ENCODE data around the gene TM7SF2.
"Not testable (repeated sequence)": the region's sequence is repeated elsewhere in the genome, so short reads cannot be mapped to it uniquely, and the experiment has no call there.

TM7SF2 gene

DNA sequence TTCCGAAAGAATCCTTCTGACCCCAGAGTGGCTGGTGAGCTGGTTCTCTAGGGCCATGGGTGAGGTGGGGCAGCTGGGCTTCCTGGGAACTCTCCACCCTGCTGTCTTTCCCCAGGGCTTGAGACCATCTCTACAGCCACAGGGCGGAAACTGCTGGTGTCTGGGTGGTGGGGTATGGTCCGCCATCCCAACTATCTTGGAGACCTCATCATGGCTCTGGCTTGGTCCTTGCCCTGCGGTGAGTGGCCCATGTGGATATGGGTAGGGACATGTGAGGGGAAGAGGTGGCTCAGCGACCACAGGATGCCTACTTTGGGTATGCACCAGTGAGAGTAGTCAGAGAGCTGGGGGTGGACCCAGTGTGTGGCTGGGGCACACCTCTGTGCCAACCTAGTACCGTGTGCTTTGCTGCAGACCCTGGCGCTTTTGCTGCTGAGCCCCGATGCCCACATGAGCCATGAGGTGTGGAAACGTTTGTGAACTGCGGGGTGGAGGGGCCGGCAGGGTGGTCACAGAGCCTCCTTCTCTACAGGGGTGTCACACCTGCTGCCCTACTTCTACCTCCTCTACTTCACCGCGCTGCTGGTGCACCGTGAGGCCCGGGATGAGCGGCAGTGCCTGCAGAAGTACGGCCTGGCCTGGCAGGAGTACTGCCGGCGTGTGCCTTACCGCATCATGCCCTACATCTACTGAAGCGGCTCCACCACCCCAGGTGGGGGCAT, 3.9 kb downstream of the TM7SF2 start:
- DNase-seq = no peak

DNA sequence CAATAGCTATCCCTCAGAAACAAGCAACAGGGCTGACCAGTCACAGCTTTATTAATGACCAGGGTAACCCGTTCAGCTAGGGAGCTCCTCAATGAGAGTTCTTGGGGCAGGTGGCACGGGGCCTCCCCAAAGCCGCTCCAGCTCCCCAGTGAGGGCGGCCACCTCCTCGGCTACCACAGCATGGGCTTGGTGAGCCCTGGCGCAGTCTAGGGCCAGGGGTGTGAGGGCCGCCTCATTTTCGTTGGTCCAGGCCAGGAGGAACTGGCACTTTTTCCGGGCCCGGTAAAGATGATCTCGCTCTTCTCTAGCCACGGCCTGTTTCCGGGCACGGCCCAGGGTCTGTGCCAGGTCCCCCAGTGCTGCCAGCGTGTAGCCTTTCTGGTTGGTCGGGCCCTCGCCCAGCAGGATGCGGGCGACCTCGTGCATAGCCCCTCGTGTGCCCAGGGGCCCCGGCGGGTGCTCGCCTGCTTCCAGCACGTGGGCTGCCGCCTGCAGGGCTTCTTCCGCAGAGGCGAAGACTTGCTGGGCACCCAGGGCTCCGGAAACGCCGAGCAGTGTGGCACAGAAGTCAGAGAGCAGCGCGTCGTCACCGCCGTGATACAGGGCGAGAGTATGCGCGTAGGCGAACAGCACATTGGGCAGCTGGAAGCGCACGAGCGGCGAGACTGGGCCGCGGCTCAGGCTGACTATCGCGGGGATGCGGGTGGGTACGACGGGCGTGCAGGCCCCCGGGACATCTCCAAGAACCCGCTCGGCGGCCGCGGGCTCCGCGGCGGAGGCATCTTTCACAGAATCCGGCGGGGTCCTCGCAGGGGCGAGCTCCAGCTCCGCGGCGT, 4.9 kb downstream of the TM7SF2 start:
- DNase-seq = no peak

DNA sequence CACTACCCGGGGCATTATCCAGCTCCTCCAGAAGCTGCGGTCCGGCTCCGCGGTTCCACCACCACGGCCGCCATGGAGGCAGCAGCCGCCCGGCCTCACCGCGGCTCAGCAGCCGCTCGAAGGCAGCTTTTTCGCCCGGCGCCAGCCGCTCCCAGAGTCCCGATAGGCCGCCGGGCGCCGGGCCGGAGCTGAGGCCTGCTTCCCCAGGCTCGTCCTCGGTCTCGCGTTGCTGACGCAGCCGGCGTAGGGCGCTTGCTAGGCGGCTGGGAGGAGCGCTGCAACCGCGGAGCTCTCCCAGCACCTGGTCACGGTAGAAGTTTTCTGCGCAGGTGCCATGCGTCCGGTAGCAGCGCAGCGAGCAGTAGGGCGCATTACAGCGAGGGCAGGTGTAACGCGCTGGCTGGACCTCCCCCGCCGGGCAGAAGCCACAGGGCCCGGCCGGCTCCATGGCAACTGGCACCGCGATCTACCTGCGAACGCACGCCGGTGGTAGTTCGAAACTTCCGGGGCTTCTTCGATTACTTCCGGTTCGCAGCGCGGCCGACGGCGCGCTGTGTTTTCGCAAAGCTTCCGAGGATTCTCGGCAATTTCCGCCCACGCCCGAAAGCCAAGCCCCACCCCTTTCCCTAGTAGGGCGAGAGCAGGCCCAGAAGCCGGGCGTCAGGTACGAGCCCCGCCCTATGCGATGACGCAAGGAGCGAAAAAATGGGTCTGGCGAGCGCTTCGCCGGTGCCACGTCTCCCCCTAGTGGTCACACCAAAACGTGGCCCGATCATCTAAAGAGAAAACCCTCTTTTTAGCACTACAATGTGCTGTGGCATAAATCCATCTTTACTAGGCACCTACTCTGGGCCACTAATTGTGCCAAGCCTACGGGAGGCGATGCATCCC, 5.8 kb downstream of the TM7SF2 start, which contains the start of gene ZNHIT2:
TSS of gene ZNHIT2 (minus strand) at position 496 of the 891 bp plus-strand sequence. CDS start at position 448, 48 bp downstream.
- peak; percentile 93 for DNase-seq

DNA sequence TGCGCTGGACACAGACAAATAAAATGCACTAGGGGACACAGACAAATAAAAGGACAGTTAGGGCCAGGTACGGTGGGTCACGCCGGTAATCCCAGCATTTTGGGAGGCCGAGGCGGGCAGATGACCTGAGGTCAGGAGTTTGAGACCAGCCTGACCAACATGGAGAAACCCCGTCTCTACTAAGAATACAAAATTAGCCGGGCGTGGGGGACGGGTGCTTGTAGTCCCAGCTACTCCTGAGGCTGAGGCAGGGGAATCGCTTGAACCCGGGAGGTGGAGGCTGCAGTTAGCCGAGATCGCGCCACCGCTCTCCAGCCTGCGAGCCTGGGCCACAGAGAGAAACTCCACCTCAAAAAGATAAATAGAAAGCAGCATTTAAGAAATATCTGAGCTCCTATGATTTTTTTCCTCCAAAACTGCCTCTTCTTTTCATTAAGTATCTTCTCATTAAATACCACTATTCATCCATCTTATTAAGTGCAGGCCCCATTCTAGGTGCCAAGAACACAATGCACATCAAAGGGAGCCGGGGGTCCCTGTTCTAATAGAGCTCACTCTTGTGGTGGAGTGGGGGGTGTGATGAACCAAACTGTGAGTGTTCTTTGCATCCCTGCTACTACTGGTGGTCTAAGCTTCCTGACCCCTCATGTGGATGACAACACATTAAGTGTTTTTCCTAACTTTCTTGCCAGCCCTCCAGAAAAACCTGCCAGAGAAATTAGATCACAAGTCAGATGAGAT, 6.6 kb downstream of the TM7SF2 start:
- no peak for DNase-seq

DNA sequence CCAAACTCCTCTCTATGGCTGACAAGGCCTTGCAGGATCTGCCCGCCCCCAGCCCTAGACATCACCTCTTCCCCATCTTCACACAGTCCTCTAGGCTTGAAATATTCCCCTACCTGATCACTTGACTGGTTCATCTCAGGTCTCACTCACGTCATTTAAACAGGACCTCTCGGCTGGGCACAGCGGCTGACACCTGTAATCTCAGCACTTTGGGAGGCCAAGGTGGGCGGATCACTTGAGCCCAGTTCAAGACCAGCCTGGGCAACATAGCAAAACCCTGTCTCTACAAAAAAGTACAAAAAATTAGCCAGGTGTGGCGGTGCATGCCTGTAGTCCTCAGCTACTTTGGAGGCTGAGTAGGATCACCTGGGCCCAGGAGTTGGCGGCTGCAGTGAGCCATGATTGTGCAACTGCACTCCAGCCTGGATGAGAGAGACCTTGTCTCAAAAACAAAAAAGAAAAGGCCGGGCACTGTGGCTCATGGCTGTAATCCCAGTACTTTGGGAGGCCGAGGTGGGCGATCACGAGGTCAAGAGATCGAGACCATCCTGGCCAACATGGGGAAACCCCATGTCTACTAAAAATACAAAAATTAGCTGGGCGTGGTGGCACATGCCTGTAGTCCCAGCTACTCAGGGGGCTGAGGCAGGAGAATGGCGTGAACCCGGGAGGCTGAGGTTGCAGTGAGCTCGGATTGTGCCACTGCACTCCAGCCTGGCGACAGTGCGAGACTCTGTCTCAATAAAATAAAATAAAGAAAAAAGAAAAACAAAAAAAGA, 7.4 kb downstream of the TM7SF2 start:
- not testable (repeated sequence) for DNase-seq

DNA sequence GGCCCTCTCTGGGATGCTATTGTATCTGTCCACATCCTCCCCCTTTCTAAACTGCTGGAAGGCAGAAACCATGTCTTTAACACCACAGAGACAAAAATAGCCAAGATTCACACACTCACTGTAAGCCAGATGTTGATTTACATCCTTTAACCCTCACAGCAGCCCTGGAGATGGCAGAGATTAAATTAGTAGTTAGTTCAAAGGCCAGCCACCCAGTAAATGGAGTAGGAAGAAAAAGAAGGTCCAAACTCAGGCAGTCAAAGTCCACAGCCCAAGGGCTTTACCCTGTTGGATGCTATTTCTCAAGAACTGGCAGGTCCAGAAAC, 8.0 kb downstream of the TM7SF2 start:
- DNase-seq = no peak

DNA sequence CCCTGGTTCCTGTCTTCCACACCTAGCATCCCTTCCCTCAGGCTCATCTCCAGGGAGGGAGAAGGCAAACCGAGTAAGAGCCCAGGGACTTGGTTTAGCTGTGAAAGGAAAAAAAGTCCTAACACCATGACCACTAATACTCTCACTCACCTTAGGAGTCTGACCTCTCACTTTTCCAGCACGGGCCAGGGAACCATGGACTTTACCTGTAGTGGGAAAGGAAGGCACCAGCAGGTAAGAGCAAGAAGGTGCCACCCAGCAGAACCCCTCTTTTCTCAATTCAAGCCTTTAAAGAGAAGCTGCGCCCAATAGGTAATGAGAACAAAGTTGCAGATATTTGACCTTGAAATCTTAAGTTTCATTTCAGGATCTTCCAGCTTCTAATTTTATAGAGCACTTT, 9.2 kb downstream of the TM7SF2 start:
- DNase-seq = no peak

DNA sequence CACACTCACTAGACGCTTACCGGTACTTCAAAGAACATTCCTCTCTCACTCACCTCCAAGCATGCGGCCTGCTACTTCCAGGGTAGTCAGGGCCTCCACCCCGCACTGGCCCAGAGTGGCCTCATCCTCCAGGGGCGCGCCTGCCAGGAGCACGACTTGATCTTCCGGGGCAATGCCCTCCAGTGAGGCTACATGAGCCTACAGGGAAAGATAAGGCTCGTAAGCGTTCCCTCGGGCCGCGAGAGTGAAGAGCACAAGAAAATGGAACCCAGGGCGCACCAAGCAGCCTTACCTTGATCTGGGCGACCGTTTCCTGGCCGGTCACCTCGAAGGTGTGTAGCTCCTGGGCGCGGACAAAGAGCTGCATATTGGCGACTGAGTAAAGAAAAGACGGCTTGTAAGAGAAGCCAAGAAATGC, 9.8 kb downstream of the TM7SF2 start:
- DNase-seq = no peak

DNA sequence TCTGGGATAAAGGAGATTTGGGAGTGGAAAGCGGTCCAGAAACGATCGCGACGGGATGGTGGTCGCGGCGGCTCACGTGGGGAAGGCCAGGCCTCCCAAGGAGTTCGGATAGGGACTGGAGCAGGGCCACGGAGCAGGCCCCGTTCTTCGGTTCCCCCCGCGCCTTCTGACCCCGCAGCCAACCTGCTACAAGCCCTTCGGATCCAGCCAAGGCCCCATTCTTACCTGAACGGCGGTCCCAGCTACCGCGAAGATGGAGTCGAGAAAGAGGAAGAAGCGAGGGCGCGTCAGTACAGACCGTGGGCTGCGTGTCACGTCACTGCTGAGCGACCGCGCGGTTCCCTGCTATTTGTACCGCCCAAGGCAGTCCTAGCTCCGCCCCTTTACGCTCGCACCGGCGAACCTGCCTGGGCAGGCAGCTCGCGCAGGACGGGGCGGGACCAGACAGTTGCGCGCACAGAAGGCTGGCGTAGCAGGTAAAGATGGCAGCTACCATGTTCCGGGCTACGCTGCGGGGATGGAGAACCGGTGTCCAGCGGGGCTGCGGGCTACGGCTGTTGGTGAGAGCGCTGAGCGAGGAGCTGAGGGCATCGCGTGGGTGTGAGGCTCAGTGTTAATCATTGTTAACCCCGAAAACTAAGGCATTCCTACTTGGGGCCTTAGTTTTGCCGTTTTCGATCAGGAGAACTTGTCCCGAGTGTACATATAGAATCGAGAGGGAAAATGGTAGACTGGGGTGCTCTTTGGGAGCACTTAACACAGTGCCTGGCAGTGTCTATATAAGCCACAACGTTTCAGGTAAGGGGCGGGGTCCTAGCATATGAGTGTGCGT, 10.4 kb downstream of the TM7SF2 start, which contains the start of the genes FAU and MRPL49:
TSS of gene FAU (minus strand) at position 270 of the 832 bp plus-strand sequence. CDS start 321 bp downstream, outside the sequence.
TSS of gene MRPL49 (plus strand) at position 457 of the 832 bp plus-strand sequence. CDS start at position 483, 26 bp downstream.
- DNase-seq = peak; percentile 96

DNA sequence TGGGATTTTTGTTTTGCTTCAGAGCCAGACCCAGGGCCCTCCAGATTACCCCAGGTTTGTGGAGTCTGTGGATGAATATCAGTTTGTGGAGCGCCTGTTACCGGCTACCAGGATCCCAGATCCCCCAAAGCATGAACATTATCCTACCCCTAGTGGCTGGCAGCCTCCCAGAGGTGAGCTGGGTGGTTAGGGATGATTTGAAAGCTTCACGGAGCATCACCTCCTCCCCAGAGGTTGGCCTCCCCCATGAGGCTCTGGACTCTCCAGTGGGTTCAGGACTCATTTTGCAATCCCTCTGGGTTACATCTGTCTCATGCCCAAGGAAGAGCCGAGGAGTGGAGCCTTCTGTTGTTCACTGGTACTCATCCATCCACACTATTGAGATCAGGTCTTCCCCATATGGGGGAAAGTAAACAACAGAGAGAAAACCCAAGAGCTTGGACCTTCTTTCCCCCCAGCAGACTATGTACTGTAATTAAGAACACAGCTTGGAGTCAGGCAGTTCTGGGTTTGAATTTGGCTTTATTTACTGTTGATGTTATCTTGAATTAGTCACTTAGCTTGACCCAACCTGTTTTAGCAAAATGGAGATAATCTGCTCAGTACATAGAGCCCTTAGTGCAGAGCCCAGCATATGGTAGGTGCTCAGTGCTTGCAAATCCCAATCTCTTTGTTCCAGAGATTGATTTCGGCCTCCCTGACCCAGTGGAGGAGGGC, 13.0 kb downstream of the TM7SF2 start:
- DNase-seq = no peak

DNA sequence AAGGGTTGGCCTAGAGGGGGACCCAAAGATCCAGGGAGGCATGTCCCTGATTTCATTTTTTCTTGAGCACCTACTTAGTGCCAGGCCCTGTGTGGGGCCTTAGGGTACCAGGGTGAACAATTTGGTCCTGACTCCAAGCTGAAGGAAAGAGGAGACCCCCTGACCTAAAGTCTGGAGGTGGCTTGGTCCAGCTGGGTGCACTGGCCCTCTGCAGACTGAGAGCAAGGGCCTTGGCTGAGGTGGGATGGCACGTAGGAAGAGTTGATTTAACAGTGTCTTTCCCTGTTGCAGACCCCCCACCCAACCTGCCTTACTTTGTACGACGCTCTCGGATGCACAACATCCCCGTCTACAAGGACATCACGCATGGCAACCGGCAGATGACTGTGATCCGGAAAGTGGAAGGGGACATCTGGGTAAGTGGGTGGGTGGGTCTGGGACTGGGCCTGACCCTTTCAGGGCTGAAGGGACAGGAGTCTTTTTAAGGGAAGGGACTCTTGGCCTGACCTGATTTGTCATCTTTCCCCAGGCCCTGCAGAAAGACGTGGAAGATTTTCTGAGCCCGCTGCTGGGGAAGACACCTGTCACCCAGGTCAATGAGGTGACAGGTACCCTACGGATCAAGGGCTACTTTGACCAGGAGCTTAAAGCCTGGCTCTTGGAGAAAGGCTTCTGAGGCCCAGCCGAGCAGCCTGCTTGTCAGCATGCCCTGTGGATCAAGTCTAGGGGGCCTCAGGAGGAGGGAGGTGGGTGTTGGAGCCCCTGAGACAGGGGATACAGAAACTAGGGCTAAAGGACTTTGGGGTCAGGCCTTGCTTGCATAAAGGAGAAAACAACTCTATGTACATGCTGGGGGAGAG, 13.8 kb downstream of the TM7SF2 start:
- no peak for DNase-seq

DNA sequence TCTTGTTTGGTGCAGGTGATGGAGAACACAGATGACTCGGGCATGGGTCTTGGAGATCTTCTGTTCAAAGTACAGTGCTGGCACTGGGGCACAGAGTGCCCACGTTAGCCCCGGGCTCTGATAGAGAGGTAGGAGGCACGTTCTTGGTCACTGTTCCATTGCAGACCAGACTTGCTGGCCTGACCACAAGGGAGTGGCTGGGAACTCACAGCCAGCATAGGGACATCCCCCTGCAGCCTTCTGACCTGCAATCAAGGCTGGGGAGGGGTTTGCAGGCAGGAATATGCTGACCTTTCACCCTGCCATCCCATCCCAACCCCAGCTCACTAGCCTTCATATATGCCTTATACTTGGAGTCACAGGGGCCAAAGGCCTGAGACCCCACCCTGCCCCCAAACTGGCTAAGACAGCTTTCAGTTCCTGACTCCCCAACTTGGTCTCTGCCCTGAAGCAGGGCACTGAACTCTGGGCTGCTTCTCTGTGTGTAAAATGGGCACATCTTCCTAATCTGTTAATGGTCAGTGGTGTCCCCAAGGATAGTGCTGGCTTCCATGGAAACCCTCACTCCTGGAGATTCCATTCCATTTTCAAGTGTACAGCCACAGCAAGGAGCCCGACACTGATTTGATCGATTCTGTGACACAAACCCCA, 15.1 kb downstream of the TM7SF2 start:
- no peak for DNase-seq

DNA sequence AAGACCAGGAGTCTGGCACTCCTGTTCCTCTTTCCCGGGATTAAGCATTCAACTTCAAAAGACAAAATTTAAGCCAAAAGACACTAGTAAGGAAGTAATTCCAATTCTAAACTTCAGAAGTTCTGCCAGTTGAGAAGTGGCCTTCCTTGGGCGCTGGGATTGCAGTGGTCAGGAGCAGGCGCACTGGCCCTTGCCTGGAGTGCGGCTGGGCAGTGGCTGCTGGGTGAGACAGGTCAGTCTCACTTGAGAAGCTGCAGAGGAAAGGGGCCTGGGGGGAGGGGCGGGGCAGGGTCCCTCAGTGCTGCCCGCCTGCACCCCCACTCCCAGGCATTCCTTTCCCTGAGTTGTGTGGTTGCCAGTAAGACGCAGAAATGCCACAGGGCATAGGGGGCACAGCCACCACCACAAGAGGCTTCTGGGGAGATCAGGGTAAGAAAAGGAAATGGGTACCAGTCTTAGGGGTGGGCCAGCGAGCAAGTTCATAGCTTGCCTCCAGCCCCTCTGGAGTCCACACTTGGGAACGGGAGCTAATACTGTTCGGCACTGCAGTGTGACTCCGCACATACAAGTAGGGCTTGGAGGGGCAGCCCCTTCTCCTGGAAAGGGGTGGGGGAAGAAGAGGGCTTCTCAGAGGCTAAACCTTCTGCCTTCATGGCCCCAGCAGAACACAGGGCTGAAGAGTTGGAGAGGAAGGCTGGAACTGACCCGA, 16.0 kb downstream of the TM7SF2 start:
- DNase-seq = no peak

DNA sequence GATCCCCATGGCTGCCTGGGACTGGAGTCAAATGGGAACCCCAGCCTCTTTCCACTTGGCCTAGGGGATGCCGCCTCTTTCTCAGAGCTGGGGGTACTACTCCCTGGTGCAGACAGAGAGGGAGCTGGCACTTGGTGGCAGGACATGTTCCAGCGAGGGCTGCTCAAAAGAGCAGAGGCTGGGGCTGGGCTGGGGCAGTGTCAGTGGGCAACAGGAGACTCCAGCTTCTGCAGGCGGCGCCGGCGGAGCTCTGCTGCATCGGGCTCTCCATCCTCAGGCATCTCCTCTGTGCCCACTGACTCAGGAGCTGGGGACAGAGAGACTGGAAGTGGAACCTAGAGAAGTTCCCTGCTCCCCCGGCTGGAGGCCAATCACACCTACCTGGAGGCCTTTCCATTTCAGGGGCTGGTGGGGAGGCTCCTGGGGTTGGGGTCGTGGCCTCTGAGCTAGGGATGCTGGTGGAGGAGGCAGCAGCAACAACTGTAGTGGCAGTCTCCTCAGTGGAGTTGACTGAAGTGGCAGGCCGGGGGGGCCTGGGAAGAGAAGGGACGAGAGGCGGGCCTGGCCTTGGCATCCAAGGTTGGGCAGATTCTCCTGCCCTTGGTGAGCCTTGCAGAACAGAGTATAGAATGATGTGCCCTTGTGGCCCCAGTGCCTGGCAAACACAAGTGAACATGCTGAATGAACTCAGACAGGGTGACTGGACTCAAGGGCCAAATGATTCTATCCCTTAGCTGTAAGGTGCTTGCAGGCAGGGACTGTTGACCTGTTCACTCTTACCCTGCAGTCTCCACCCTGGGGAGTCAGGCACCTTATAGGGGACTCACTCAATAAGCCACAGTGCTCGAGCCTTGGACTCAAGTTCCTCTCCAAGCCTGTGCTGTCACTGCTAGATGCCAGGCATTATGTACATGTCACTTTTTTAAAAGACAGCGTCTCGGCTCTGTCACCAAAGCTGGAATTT, 16.8 kb downstream of the TM7SF2 start:
- no peak for DNase-seq

DNA sequence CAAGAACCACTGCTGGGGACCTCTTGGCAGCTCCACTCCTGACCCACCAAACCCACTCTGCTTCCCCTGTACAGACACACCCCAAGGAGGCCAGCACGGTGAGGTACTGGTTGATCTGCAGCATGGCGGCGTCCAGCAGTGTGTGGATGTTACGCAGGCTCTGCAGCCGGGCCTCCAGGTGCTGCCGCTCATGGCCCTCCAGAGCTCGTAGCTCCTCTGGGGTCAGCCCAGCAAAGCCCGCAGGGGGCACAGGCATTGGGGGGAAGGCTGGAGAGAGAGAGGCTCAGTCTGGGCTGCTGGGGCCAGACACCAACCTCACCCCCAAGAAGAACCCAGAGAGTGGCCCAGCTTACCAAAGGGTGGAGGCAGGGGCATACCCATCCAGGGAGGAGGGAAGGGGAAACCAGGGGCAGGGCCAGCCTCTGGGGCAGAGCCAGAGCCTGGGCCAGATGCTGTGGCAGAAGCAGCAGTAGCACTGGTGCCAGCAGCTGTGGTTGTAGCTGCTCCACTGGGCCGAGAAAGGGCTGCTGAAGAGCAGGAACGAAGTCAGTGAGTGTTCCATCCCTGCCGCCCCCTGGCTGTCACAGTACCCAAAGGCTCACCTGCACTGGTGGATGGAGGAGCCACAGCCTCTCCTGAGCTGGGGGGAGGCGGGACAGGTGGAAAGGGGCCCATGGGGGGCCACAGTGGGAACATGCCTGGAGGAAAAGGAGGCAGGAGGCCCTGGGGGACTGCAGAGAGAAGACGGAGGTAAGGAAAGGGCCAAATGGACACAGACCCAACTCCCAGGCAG, 18.2 kb downstream of the TM7SF2 start:
- no peak for DNase-seq
